Raji (cell line): ENCODE data around the gene ALKBH1.

ENCODE experiments used
- POLR2A ChIP-seq: IDR thresholded peaks from 2 replicates; pipeline ENCODE4 v1.6.1; 2011; ENCODE audit warnings: low read depth, low read length, control low read depth; ENCODE audit not compliant: insufficient read depth

ALKBH1 gene

GRCh38 chr14:77645520-77646230, 62.1 kb downstream of the ALKBH1 start:
- TF ChIP-seq POLR2A, result no peak

- TF ChIP-seq POLR2A, result no peak
These were observed 65.4 kb downstream of the ALKBH1 start for GRCh38 chr14:77642407-77642806.

DNA sequence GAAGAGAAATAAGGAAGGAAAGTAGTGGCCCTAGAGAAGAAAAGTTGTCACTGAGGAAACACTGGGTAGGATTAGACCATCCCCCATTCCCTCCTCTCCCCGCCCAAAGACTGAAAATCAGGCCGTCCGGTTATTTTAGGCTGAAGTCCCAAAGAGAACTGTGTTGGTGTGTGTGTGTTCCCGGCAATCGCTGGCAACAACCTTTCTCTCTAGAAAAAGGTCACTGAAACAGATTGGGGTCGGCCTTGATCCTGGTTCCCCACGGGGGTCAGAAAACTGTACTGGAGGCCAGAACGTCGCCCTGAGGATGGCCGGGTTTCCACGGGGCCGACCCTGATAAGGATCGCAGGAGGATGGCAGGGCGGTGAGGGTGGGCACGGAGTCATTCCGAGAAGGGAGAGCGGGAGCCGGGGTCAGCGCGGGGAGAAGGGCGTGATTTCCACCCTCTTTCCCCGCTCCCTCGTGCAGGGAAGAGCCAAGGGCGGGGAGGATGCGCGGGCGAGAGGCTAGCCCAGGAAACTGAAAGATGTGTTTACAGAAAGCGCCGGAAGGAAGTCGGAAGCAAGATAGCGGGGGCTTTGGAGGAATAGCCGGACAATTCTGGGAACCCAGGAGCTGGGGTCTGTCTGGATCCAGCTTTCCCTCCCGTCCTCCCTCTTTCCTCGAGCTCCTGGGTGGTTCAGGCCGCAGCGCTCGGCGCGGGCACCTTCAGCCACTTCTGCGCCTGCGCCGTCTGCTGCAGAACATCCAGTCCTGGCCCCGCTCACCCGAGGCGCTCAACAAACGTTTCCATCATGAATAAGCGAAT, 66.1 kb downstream of the ALKBH1 start:
- 0 out of 2 replicates have a peak, but pooled peaks have one; percentile 22 for TF ChIP-seq POLR2A

GRCh38 chr14:77640756-77641533, 66.9 kb downstream of the ALKBH1 start:
- no peak for TF ChIP-seq POLR2A

- TF ChIP-seq POLR2A, result no peak
These were observed 69.1 kb downstream of the ALKBH1 start for GRCh38 chr14:77638771-77639171.

DNA sequence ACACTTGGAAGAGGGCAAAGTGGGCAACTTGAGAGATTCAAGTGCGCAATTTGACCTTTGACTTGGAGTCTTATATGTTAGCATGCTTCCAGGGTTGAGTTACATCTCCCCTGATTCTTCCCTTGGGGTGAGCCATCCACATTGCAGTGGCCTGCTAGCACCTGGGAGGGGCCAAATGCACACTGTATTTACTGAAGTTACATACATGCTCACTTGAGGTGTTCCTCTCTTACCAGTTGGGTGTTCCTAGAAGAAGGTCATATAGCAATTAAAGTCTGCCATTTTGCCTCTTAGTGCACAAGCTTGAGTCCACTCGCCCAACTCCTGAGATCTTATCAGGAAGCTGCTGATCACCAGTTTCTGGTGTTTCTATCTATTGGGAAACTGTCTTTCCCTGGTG, 77.7 kb downstream of the ALKBH1 start:
- TF ChIP-seq POLR2A, result no peak

DNA sequence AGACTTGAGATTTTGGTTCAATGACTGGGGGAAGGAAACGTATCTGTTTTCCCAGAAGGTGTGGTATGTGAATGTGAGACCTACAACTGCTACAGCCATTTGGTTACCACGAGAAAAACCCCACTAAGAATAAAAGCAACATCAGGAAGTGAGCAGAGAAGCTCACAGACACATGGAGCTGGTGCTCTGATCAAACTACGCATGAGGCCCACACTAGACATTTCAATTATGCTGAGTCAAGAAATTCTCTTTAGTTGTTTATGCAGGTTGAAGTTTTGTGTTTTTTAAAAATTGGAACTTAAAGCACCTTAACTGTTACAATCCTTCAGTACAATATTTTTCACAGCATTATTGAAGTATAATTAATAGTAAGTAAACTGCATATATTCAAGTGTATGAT, 82.5 kb downstream of the ALKBH1 start:
- TF ChIP-seq POLR2A, result no peak

DNA sequence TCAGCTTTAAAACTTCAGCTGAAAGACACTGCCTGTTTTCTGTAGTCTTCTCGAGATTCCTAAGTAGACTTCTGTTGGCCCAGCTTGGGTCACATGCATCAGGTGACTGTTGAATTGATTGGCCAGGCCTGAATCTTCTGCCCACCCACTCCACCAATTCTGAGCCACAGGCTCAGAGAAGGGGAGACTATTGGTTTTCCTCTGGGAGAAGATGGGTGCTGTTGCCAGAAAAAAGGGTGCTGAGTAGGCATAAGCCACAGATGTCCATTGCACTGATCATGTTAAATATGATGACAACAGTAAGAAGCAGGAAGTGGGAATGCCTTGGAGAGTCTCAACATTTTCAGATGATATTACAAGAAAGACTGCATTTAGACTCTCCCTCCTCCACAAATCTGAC, 84.6 kb downstream of the ALKBH1 start:
- no peak for TF ChIP-seq POLR2A
